H1 (cell line): ENCODE results near the gene TRPM6. TPM values are rescaled to one million over a fixed set of nuclear protein-coding genes. Genes with fewer than 3 reads are reported as not detected.

ENCODE experiments used
- polyA plus RNA-seq, 7 experiments: library from polyadenylated mRNA; depleted of rRNA in 3 of 7; stranded (reverse) in 5 of 7; unstranded in 2 of 7; fragments of >200 nt in 5 of 7; fragments of 200-250 nt in 2 of 7; gene quantifications; 1 replicate in 5 of 7; 2 replicates in 1 of 7; 4 replicates in 1 of 7; pipeline versions ENCODE4 v1.2.1 to v1.2.3, GENCODE V29; 2011 to 2013; ENCODE audit warnings: missing spikeins in 2 of 7, mixed read lengths in 2 of 7
- small RNA-seq: library from polyadenylated mRNA; stranded (forward); fragments of <200 nt; extraction: miRNeasy Mini kit (QIAGEN cat#:217004); gene quantifications from one replicate; pipeline ENCODE3, GENCODE V24; 2013; ENCODE audit not compliant: insufficient read depth
- total RNA-seq: library from RNA; stranded (reverse); fragmentation: NEBNext Ultra II Directional; extraction: Animal tissue kit (Norgen Biotek cat#: 25700); gene quantifications from 2 replicates; pipeline ENCODE4 v1.2.1, GENCODE V29; 2021

The TRPM6 gene
- total and polyA plus RNA-seq, 2 of the 8 experiments (the other 6 are each of a cell fraction or from before 2014, with no cell fraction given) = 0.45 to 1.5 TPM

Small RNAs within 50 kb of the gene (small RNA-seq; reads per million reads assigned to genes)
- gene RNU6-445P = not detected

Other genes starting within 250 kb of the TRPM6 start
- gene C9orf40, start 65.0 kb upstream of the TRPM6 start, total RNA-seq = 10.8 and 11.2 TPM in 2 replicates
- gene C9orf40, start 65.0 kb upstream of the TRPM6 start, polyA plus RNA-seq (2011; rRNA removed) = 3.6 and 5.0 TPM in 2 replicates
- 38.1 and 44.1 TPM in 2 replicates for gene CARNMT1, start 140.4 kb upstream of the TRPM6 start, total RNA-seq
- 5.1 and 9.1 TPM in 2 replicates for gene CARNMT1, start 140.4 kb upstream of the TRPM6 start, polyA plus RNA-seq (2011; rRNA removed)
- 8.1 and 9.1 TPM in 2 replicates for gene NMRK1, start 200.2 kb upstream of the TRPM6 start, total RNA-seq
- 3.5 and 5.8 TPM in 2 replicates for gene NMRK1, start 200.2 kb upstream of the TRPM6 start, polyA plus RNA-seq (2011; rRNA removed)
- gene OSTF1, start 200.6 kb upstream of the TRPM6 start, total RNA-seq = 18.6 and 18.9 TPM in 2 replicates
- 3.0 and 5.0 TPM in 2 replicates for gene OSTF1, start 200.6 kb upstream of the TRPM6 start, polyA plus RNA-seq (2011; rRNA removed)